GM04504 (cell line): ENCODE results near the gene CCDC6.
A peak's percentile ranks its signal among the peaks of the same experiment; 100 is the strongest.

ENCODE experiments used
- DNase-seq: peaks from one replicate; pipeline ENCODE4 v3.0.0-alpha.2; 2012; ENCODE audit warnings: low read depth

Gene CCDC6

GRCh38 chr10:59851864-59852263 is 54.5 kb downstream of the CCDC6 start:
- no peak for DNase-seq

GRCh38 chr10:59847888-59848287 is 58.5 kb downstream of the CCDC6 start:
- no peak for DNase-seq

GRCh38 chr10:59847326-59847725 is 59.0 kb downstream of the CCDC6 start:
- DNase-seq: no peak

- DNase-seq: no peak
Measured at GRCh38 chr10:59844436-59844835, 61.9 kb downstream of the CCDC6 start.

- no peak for DNase-seq
Measured at GRCh38 chr10:59843748-59844147, 62.6 kb downstream of the CCDC6 start.

GRCh38 chr10:59839576-59839975 is 66.8 kb downstream of the CCDC6 start:
- DNase-seq: peak; percentile 11

- no peak for DNase-seq
Measured at GRCh38 chr10:59838085-59838789, 68.1 kb downstream of the CCDC6 start.

GRCh38 chr10:59833810-59834209 is 72.5 kb downstream of the CCDC6 start:
- no peak for DNase-seq

- no peak for DNase-seq
Measured at GRCh38 chr10:59832506-59832905, 73.8 kb downstream of the CCDC6 start.

- DNase-seq: no peak
Measured at GRCh38 chr10:59831658-59832503, 74.5 kb downstream of the CCDC6 start.

- DNase-seq: peak; percentile 21
Measured at GRCh38 chr10:59830601-59831259, 75.6 kb downstream of the CCDC6 start.

GRCh38 chr10:59829601-59830000 is 76.8 kb downstream of the CCDC6 start:
- no peak for DNase-seq

- DNase-seq: no peak
Measured at GRCh38 chr10:59829024-59829423, 77.3 kb downstream of the CCDC6 start.

- DNase-seq: no peak
Measured at GRCh38 chr10:59825932-59826331, 80.4 kb downstream of the CCDC6 start.

GRCh38 chr10:59823751-59824150 is 82.6 kb downstream of the CCDC6 start:
- DNase-seq: no peak

GRCh38 chr10:59823111-59823510 is 83.2 kb downstream of the CCDC6 start:
- DNase-seq: no peak

GRCh38 chr10:59820471-59820870 is 85.9 kb downstream of the CCDC6 start:
- DNase-seq: no peak

- no peak for DNase-seq
Measured at GRCh38 chr10:59819683-59820082, 86.7 kb downstream of the CCDC6 start.

GRCh38 chr10:59819265-59819664 is 87.1 kb downstream of the CCDC6 start:
- DNase-seq: no peak

- DNase-seq: no peak
Measured at GRCh38 chr10:59817773-59818172, 88.6 kb downstream of the CCDC6 start.

GRCh38 chr10:59814878-59815277 is 91.5 kb downstream of the CCDC6 start:
- DNase-seq: no peak

GRCh38 chr10:59812519-59813122 is 93.7 kb downstream of the CCDC6 start:
- no peak for DNase-seq

GRCh38 chr10:59809644-59809974 is 96.7 kb downstream of the CCDC6 start:
- no peak for DNase-seq
